GM12878 (cell line): Measurements from ENCODE around the gene ZNF512. TPM values are rescaled to one million over a fixed set of nuclear protein-coding genes. Genes with fewer than 3 reads are reported as not detected.

Experiments used
- ATAC-seq: fragments of 200-7000 bp; cut with Tn5 transposase; 3 replicates; pipeline ENCODE4 v1.9.1; 2020; ENCODE audit warnings: mild to moderate bottlenecking, moderate library complexity
- BruUV-seq: library from RNA; stranded (reverse); fragments of 400-500 nt; replicated peaks from 2 replicates; lab custom pipeline; 2021; lab: Mats Ljungman, UMichigan
- CTCF ChIA-PET: fragments of 300-600 bp; sonication (Branson Sonifier 250); formaldehyde crosslinking; extraction: SDS; loops from one replicate; lab custom pipeline; 2021; ENCODE audit warnings: inconsistent platforms; lab: Yijun Ruan, JAX
- POLR2A ChIA-PET: fragments of 350-600 bp; formaldehyde crosslinking; extraction: SDS; loops from one replicate; lab custom pipeline; 2021; ENCODE audit warnings: inconsistent platforms; lab: Charles Lee
- RAD21 ChIA-PET: fragments of 300-600 bp; sonication (Branson Sonifier 250); formaldehyde crosslinking; loops from one replicate; lab custom pipeline; 2023; ENCODE audit warnings: antibody characterized with exemption; ENCODE audit not compliant: unreplicated experiment; lab: Charles Lee
- SMC1A ChIA-PET: fragments of 300-600 bp; sonication (Branson Sonifier 250); formaldehyde crosslinking; loops from one replicate; lab custom pipeline; 2023; ENCODE audit not compliant: unreplicated experiment, uncharacterized antibody; lab: Charles Lee
- DNase-seq: peaks from one replicate; pipeline ENCODE4 v3.0.0-alpha.2; 2011; ENCODE audit warnings: low read depth, low spot score
- FAIRE-seq: peaks from 3 replicates; lab custom pipeline; 2011; peaks lifted over from hg19 to GRCh38; lab: Jason Lieb, UNC
- H2AFZ ChIP-seq: 2 replicates; pipeline ENCODE4 v1.6.0; 2011; ENCODE audit warnings: low read depth, low read length, control low read depth; ENCODE audit not compliant: control insufficient read depth
- H3K27ac ChIP-seq: 2 replicates; pipeline ENCODE4 v1.5.1; 2011; ENCODE audit warnings: control low read depth; ENCODE audit not compliant: control insufficient read depth, insufficient read depth
- H3K27me3 ChIP-seq, 2 experiments: replicated peaks in 1 of 2; 2 replicates each; pipeline versions ENCODE4 v1.6.0 to v1.6.1; 2011; ENCODE audit warnings: low read length in 1 of 2; ENCODE audit not compliant: control insufficient read depth in 2 of 2, insufficient read depth in 2 of 2
- H3K36me3 ChIP-seq, 2 experiments: 2 replicates each; pipeline ENCODE4 v1.5.1; 2011; ENCODE audit warnings: low read length in 1 of 2; ENCODE audit not compliant: control insufficient read depth in 2 of 2, insufficient read depth in 2 of 2
- H3K4me1 ChIP-seq: 2 replicates; pipeline ENCODE4 v1.6.1; 2011; ENCODE audit warnings: mild to moderate bottlenecking, low read length, moderate library complexity, mixed read lengths; ENCODE audit not compliant: control insufficient read depth, insufficient read depth
- H3K4me2 ChIP-seq: 2 replicates; pipeline ENCODE4 v1.6.0; 2011; ENCODE audit warnings: control low read depth; ENCODE audit not compliant: control insufficient read depth, insufficient read depth
- H3K4me3 ChIP-seq: fragments of 200-600 bp; sonication (generic); 2 replicates; pipeline ENCODE4 v1.5.1; 2016
- H3K79me2 ChIP-seq: 2 replicates; pipeline ENCODE4 v1.6.0; 2011; ENCODE audit warnings: low read length; ENCODE audit not compliant: control insufficient read depth, insufficient read depth
- H3K9ac ChIP-seq: 2 replicates; pipeline ENCODE4 v1.8.0; 2011; ENCODE audit warnings: low read length, control low read depth, mixed read lengths; ENCODE audit not compliant: control insufficient read depth, insufficient read depth
- H3K9me3 ChIP-seq: replicated peaks from 3 replicates; pipeline ENCODE4 v1.5.1; 2011; ENCODE audit warnings: mild to moderate bottlenecking, low read length; ENCODE audit not compliant: control insufficient read depth, insufficient read depth
- H4K20me1 ChIP-seq: 2 replicates; pipeline ENCODE4 v1.6.0; 2011; ENCODE audit not compliant: control insufficient read depth, insufficient read depth
- CHD1 ChIP-seq: IDR thresholded peaks from 2 replicates; pipeline ENCODE4 v1.6.1; 2012; ENCODE audit warnings: low read depth, low read length, improper control_type of control experiment
- CREM ChIP-seq: IDR thresholded peaks from 2 replicates; pipeline ENCODE4 v1.6.1; 2014; ENCODE audit warnings: antibody characterized with exemption, low read depth
- E2F8 ChIP-seq: fragments of 450-650 bp; IDR thresholded peaks from 2 replicates; pipeline ENCODE4 v1.6.1; 2018; ENCODE audit warnings: mild to moderate bottlenecking, low read depth, moderate library complexity; ENCODE audit not compliant: partially characterized antibody
- EZH2 ChIP-seq: IDR thresholded peaks from 2 replicates; pipeline ENCODE4 v1.6.1; 2012; ENCODE audit warnings: low read depth, mild to moderate bottlenecking, control low read depth, inconsistent platforms, low read length, borderline replicate concordance; ENCODE audit not compliant: control insufficient read depth
- FOXK2 ChIP-seq: fragments of 450-650 bp; IDR thresholded peaks from 2 replicates; pipeline ENCODE4 v1.6.1; 2017; ENCODE audit warnings: mild to moderate bottlenecking, moderate library complexity
- IRF4 ChIP-seq: IDR thresholded peaks from 2 replicates; pipeline ENCODE4 v1.6.1; 2011; ENCODE audit warnings: low read depth, low read length
- KAT2A ChIP-seq: conservative IDR thresholded peaks from 2 replicates; pipeline ENCODE4 v1.6.1; 2011; ENCODE audit warnings: low read depth, low read length; ENCODE audit not compliant: control insufficient read depth
- MAX ChIP-seq: IDR thresholded peaks from 2 replicates; pipeline ENCODE4 v1.6.1; 2012; ENCODE audit warnings: low read depth, low read length, improper control_type of control experiment
- MEF2A ChIP-seq: IDR thresholded peaks from 2 replicates; pipeline ENCODE4 v1.6.1; 2011; ENCODE audit warnings: low read depth, mild to moderate bottlenecking, low read length, moderate library complexity; ENCODE audit not compliant: insufficient read depth
- MEF2B ChIP-seq: fragments of 450-650 bp; IDR thresholded peaks from 2 replicates; pipeline ENCODE4 v1.6.1; 2018; ENCODE audit warnings: mild to moderate bottlenecking, moderate library complexity; ENCODE audit not compliant: partially characterized antibody, poor library complexity, severe bottlenecking
- NKRF ChIP-seq: fragments of 450-650 bp; conservative IDR thresholded peaks from 2 replicates; pipeline ENCODE4 v1.6.1; 2017; ENCODE audit warnings: mild to moderate bottlenecking, moderate library complexity
- PKNOX1 ChIP-seq: fragments of 450-650 bp; IDR thresholded peaks from 2 replicates; pipeline ENCODE4 v1.6.1; 2016; ENCODE audit warnings: mild to moderate bottlenecking
- SRF ChIP-seq, 2 experiments: IDR thresholded peaks; 2 replicates each; pipeline ENCODE4 v1.6.1; 2011; ENCODE audit warnings: low read depth in 2 of 2, low read length in 2 of 2, mild to moderate bottlenecking in 1 of 2, moderate library complexity in 1 of 2
- TARDBP ChIP-seq: IDR thresholded peaks from 2 replicates; pipeline ENCODE4 v1.6.1; 2016; ENCODE audit warnings: borderline replicate concordance
- WRNIP1 ChIP-seq: IDR thresholded peaks from 2 replicates; pipeline ENCODE4 v1.6.1; 2011; ENCODE audit warnings: low read depth, low read length, improper control_type of control experiment, borderline replicate concordance
- YBX1 ChIP-seq: fragments of 450-650 bp; IDR thresholded peaks from 2 replicates; pipeline ENCODE4 v1.6.1; 2016; ENCODE audit warnings: antibody characterized with exemption
- ZNF274 ChIP-seq: IDR thresholded peaks from one replicate; pipeline ENCODE4 v1.8.0; 2011; ENCODE audit not compliant: insufficient read length, insufficient read depth
- ZNF622 ChIP-seq: fragments of 450-650 bp; IDR thresholded peaks from 2 replicates; pipeline ENCODE4 v1.6.1; 2017; ENCODE audit warnings: mild to moderate bottlenecking, inconsistent platforms
- in situ Hi-C: fragments of 300-500 bp; cut with MboI; formaldehyde crosslinking; loops from 9 replicates; pipeline ENCODE4 v1.14.3; 2018; ENCODE audit warnings: mixed read lengths
- intact Hi-C: fragments of 100-400 bp; cut with micrococcal nuclease; formaldehyde crosslinking; loops from one replicate; pipeline ENCODE4 v1.14.2; 2022; ENCODE audit not compliant: unreplicated experiment
- polyA plus RNA-seq, 11 experiments: library from polyadenylated mRNA; depleted of rRNA in 4 of 11; unstranded in 6 of 11; stranded (reverse) in 5 of 11; fragments of >200 nt; fragmentation: Nextera tagmentation in 4 of 11; fragmentation: Illumina TruSeq in 1 of 11; extraction: Ambion mirVana in 4 of 11; extraction: Trizol in 1 of 11; gene quantifications; 1 replicate in 1 of 11; 2 replicates in 10 of 11; pipeline versions ENCODE4 v1.2.1 to v1.2.3, GENCODE V29; 2011 to 2016; ENCODE audit warnings: inconsistent platforms in 2 of 11, missing spikeins in 2 of 11, low read depth in 1 of 11
- total RNA-seq, 4 experiments: library from RNA; depleted of rRNA in 3 of 4; stranded (reverse); fragments of >200 nt in 3 of 4; fragmentation: Illumina TruSeq in 1 of 4; extraction: Trizol in 1 of 4; gene quantifications; 2 replicates each; pipeline versions ENCODE4 v1.2.1 to v1.2.3, GENCODE V29; 2013 to 2021

The ZNF512 gene
- total and polyA plus RNA-seq, 10 of the 15 experiments (the other 5 are each of a cell fraction or from before 2014, with no cell fraction given), result 14.1 to 61.9 (median 31.2) TPM

GRCh38 chr2:27651056-27651455 lies 68.2 kb downstream of the ZNF512 start (continued):
- TF ChIP-seq MEF2A (no peak), SRF (IDR thresholded peaks at IDR 0.05; ENCODE audit: low read depth in 2 of 2, low read length in 2 of 2) (no peak), EZH2 (no peak), MEF2B (no peak), CREM (no peak), IRF4 (no peak)
- TF ChIP-seq, all 136 proteins: peak for 0

GRCh38 chr2:27652341-27652740 lies 69.5 kb downstream of the ZNF512 start:
- no peak overlapping the region for H3K4me2 ChIP-seq
- H3K9ac ChIP-seq, result no peak overlapping the region
- CTCF ChIA-PET, result interaction anchor here (3.1 kb wide), 1 partner anchor 31 kb away, joined by 16 read pairs; no protein-coding TSS in a partner anchor
- no peaks in the 10 kb centered on the region for H3K4me1 ChIP-seq
- H4K20me1 ChIP-seq, result no peaks in the 10 kb centered on the region
- H3K27ac ChIP-seq, result no peak overlapping the region
- no peaks in the 10 kb centered on the region for H3K27me3 ChIP-seq
- no peak for ATAC-seq
- peaks cover 2 to 39% of the 10 kb centered on the region in 2 experiments for H3K36me3 ChIP-seq
- in situ Hi-C loops, result no loop called here
- H3K9me3 ChIP-seq, result no peaks in the 10 kb centered on the region
- no peak overlapping the region for H3K4me3 ChIP-seq
- RAD21 ChIA-PET, result no interaction called here
- H3K79me2 ChIP-seq, result no peaks in the 10 kb centered on the region
- SMC1A ChIA-PET, result no interaction called here
- DNase-seq, result no peak
- intact Hi-C loops, result no loop called here
- POLR2A ChIA-PET, result no interaction called here
- no peak overlapping the region for H2AFZ ChIP-seq
- no peak for FAIRE-seq
- no TSS peak for BruUV-seq
- TF ChIP-seq MAX, result no peak
- no peak for TF ChIP-seq WRNIP1
- no peak for TF ChIP-seq ZNF274
- TF ChIP-seq TARDBP, result no peak
- no peak for TF ChIP-seq CHD1
- no peak for TF ChIP-seq ZNF622
- no peak for TF ChIP-seq YBX1
- no peak for TF ChIP-seq E2F8
- TF ChIP-seq KAT2A, result no peak
- no peak for TF ChIP-seq PKNOX1
- no peak for TF ChIP-seq FOXK2
- no peak for TF ChIP-seq NKRF
